DND-41 (cell line): Measurements from ENCODE around the gene MACROD1.

Source experiments
- ATAC-seq: fragments of 200-7000 bp; cut with Tn5 transposase; 3 replicates; pipeline ENCODE4 v1.9.1; 2021; ENCODE audit warnings: low read depth; ENCODE audit not compliant: insufficient read depth
- DNase-seq: peaks from one replicate; pipeline ENCODE4 v3.0.0-alpha.2; 2020
- H2AFZ ChIP-seq: 2 replicates; pipeline ENCODE4 v1.6.0; 2012; ENCODE audit warnings: low read depth, low read length
- H3K27ac ChIP-seq: 2 replicates; pipeline ENCODE4 v1.5.1; 2012; ENCODE audit warnings: low read length, inconsistent platforms
- H3K27me3 ChIP-seq: fragments of 200-600 bp; sonication (generic); 2 replicates; pipeline ENCODE4 v1.6.0; 2012; ENCODE audit warnings: low read length, mild to moderate bottlenecking, inconsistent platforms; ENCODE audit not compliant: insufficient read depth, poor library complexity
- H3K36me3 ChIP-seq: 2 replicates; pipeline ENCODE4 v1.5.1; 2012; ENCODE audit warnings: low read length, inconsistent platforms; ENCODE audit not compliant: insufficient read depth
- H3K4me1 ChIP-seq: 2 replicates; pipeline ENCODE4 v1.5.1; 2012; ENCODE audit warnings: mild to moderate bottlenecking, low read length; ENCODE audit not compliant: insufficient read depth
- H3K4me2 ChIP-seq: 2 replicates; pipeline ENCODE4 v1.6.0; 2012; ENCODE audit warnings: mild to moderate bottlenecking, moderate library complexity, low read length, inconsistent platforms; ENCODE audit not compliant: insufficient read depth
- H3K4me3 ChIP-seq, 2 experiments: fragments of 200-600 bp in 1 of 2; shearing (Covaris generic) in 1 of 2; 2 replicates each; pipeline ENCODE4 v1.5.1; 2012 to 2016; ENCODE audit warnings: inconsistent platforms in 2 of 2, low read length in 2 of 2, mild to moderate bottlenecking in 2 of 2, low read depth in 1 of 2, moderate library complexity in 1 of 2
- H3K79me2 ChIP-seq: 2 replicates; pipeline ENCODE4 v1.6.0; 2012; ENCODE audit warnings: low read length, inconsistent platforms; ENCODE audit not compliant: insufficient read depth
- H3K9ac ChIP-seq: 2 replicates; pipeline ENCODE4 v1.6.0; 2012; ENCODE audit warnings: low read depth, mild to moderate bottlenecking, inconsistent platforms, low read length, moderate library complexity
- H3K9me3 ChIP-seq: 2 replicates; pipeline ENCODE4 v1.5.1; 2012; ENCODE audit warnings: low read length, moderate library complexity, mild to moderate bottlenecking, inconsistent platforms; ENCODE audit not compliant: insufficient read depth, severe bottlenecking
- H4K20me1 ChIP-seq: 2 replicates; pipeline ENCODE4 v1.6.0; 2012; ENCODE audit warnings: low read length; ENCODE audit not compliant: insufficient read depth
- EZH2 ChIP-seq: IDR thresholded peaks from 3 replicates; pipeline ENCODE4 v1.6.1; 2012; ENCODE audit warnings: borderline replicate concordance, low read depth, mild to moderate bottlenecking, moderate library complexity, low read length, inconsistent platforms; ENCODE audit not compliant: severe bottlenecking
- TF ChIP-seq, protein P1 (sequence below): IDR thresholded peaks from 2 replicates; pipeline ENCODE4 v1.5.1; 2012; ENCODE audit warnings: borderline replicate concordance, low read length, moderate library complexity, mild to moderate bottlenecking; ENCODE audit not compliant: poor library complexity, severe bottlenecking; ENCODE audit errors: extremely low read depth

The MACROD1 gene

DNA sequence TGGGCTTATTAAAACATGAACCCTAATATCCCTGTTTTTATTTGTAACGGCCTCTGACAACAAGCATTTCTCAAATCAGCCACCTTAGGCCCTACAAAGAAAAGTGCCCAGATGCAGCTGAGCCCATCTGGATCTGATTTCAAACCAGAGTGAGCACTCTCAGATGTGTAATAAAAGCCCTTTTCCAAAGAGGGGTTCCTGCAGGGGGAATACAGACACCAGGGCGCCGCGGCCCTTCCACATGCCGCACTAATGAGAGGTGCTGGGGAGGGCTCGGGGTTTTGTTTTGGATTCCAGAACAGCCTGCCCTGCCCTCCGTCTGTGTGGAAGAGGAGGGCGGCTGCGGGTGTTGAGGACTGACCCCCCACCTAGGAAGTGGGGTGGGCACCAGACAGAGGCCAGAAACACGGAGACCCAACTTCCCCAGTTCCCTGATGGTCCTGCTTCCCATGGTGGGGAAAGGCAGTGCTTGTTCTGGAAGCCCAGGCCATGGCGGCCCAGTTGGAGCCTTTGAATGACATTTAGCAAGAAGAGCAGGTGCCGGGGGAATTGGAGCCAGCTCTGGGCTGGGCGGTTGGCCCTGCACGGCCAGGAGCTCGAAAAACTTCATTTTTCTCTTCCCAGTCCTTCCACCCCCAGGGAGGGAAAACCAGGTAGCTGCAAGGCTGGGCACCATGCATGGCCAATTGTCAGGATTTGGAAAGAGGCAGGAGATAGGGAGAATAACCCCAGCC, 63.7 kb downstream of the MACROD1 start:
- Histone ChIP-seq H3K4me3 (no peak overlapping the region), H3K9me3 (no peaks in the 10 kb centered on the region), H3K9ac (no peak overlapping the region), H4K20me1 (peaks cover 54% of the 10 kb centered on the region), H3K27ac (no peak overlapping the region), H2AFZ (no peak overlapping the region), H3K4me2 (no peak overlapping the region), H3K4me1 (no peaks in the 10 kb centered on the region), H3K27me3 (no peaks in the 10 kb centered on the region), H3K79me2 (no peaks in the 10 kb centered on the region), H3K36me3 (no peaks in the 10 kb centered on the region)
- ATAC-seq: no peak
- TF ChIP-seq EZH2: no peak
- no peak for DNase-seq

DNA sequence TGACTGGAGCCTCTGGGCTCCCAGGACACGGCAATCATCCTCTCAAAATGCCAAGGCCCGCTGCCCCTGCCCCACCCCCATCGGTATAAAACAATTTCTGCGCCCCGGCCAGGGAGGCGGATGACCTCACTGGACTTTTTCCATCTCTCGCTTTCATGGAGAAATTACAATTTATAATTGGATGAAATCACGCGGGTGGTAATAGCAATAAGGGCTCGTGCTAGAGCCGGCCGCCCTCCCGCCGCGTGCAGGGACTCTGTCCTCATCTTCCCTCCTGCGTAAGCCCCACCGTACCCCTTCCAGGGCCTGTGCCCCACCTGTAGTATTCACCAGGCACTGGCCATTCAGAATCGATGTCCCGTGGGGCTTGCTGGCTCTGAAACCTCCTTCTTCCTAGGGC, 64.5 kb downstream of the MACROD1 start:
- no peak overlapping the region for H3K27ac ChIP-seq
- DNase-seq: no peak

DNA sequence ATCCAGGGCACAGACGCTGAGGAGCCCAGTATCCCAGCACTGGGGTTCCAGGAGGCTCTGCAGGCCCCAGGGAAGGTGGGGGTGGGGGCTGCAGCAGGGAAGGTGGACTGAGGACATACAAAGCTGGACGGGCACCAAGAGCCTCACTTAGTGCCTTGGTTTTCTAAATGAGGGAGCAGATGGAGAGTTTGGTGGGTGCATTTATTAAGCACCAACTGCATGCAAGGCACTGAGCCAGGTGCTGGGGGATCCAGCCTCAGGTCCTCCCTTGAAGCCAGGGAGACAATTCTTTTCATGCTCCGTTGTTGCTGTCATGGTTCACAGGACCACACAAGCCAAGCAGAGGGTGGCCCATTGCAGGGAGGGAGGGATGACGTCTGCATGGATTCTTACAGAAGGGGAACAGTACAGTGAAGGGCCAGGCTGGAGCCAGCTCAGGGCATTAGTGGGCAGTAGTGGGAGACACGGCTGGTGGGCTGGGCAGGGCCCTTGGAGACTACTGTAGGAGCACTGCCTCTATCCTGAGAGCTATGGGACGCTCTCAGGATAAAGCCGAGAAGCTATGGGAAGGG, 65.0 kb downstream of the MACROD1 start:
- no peak overlapping the region for H2AFZ ChIP-seq
- H3K4me3 ChIP-seq: no peak overlapping the region
- H3K36me3 ChIP-seq: no peaks in the 10 kb centered on the region
- no peaks in the 10 kb centered on the region for H3K4me1 ChIP-seq
- peaks cover 60% of the 10 kb centered on the region for H4K20me1 ChIP-seq
- DNase-seq (no peak), ATAC-seq (no peak)
- no peak overlapping the region for H3K9ac ChIP-seq
- no peak overlapping the region for H3K27ac ChIP-seq
- H3K9me3 ChIP-seq: no peaks in the 10 kb centered on the region
- H3K4me2 ChIP-seq: no peak overlapping the region
- H3K27me3 ChIP-seq: no peaks in the 10 kb centered on the region
- no peak for TF ChIP-seq EZH2
- TF ChIP-seq, protein P1, sequence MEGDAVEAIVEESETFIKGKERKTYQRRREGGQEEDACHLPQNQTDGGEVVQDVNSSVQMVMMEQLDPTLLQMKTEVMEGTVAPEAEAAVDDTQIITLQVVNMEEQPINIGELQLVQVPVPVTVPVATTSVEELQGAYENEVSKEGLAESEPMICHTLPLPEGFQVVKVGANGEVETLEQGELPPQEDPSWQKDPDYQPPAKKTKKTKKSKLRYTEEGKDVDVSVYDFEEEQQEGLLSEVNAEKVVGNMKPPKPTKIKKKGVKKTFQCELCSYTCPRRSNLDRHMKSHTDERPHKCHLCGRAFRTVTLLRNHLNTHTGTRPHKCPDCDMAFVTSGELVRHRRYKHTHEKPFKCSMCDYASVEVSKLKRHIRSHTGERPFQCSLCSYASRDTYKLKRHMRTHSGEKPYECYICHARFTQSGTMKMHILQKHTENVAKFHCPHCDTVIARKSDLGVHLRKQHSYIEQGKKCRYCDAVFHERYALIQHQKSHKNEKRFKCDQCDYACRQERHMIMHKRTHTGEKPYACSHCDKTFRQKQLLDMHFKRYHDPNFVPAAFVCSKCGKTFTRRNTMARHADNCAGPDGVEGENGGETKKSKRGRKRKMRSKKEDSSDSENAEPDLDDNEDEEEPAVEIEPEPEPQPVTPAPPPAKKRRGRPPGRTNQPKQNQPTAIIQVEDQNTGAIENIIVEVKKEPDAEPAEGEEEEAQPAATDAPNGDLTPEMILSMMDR: no peak
- H3K79me2 ChIP-seq: no peaks in the 10 kb centered on the region

More for the DNA sequence above, 64.5 kb downstream of the MACROD1 start:
- Histone ChIP-seq H3K9me3 (no peaks in the 10 kb centered on the region), H3K4me1 (no peaks in the 10 kb centered on the region), H2AFZ (no peak overlapping the region), H3K79me2 (no peaks in the 10 kb centered on the region), H3K36me3 (no peaks in the 10 kb centered on the region), H4K20me1 (peaks cover 60% of the 10 kb centered on the region), H3K9ac (no peak overlapping the region), H3K4me2 (no peak overlapping the region), H3K4me3 (no peak overlapping the region), H3K27me3 (no peaks in the 10 kb centered on the region)
- no peak for TF ChIP-seq EZH2
- TF ChIP-seq, protein P1: no peak
- no peak for ATAC-seq

DNA sequence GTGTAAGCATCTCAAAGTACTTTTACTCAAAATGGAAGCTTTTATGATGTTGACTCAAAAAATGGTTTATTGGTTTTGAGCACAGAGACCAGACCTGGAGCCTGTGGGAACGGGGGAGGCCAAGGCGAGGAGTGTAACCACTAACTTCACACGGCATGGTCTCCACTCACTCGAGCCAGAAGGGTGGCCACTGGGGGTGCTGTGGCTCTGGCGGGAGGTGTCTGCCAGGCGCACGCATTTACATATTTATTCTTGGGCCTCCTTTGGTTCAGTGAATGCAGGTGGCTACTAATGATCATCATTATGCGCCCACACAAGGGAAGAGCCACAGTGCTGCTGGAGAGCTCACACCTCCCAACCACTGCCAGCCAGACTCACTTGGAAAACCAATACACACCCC, 65.6 kb downstream of the MACROD1 start:
- Histone ChIP-seq H4K20me1 (peaks cover 58% of the 10 kb centered on the region), H3K27me3 (no peaks in the 10 kb centered on the region), H3K9me3 (no peaks in the 10 kb centered on the region), H3K79me2 (no peaks in the 10 kb centered on the region), H3K9ac (no peak overlapping the region), H3K4me3 (no peak overlapping the region), H3K27ac (no peak overlapping the region), H2AFZ (no peak overlapping the region), H3K36me3 (no peaks in the 10 kb centered on the region), H3K4me2 (no peak overlapping the region), H3K4me1 (no peaks in the 10 kb centered on the region)
- peak; percentile 41; the same call in 1 of the 3 replicates for ATAC-seq
- DNase-seq: no peak
- no peak for TF ChIP-seq EZH2
- TF ChIP-seq, protein P1: peak; percentile 34
